ENCODE results near the gene TRIO. TPM values are rescaled to one million over a fixed set of nuclear protein-coding genes. Genes with fewer than 3 reads are reported as not detected.

The TRIO gene
- total RNA-seq, 1 experiment from 2014 or later: 68.4 TPM

- H4K20me1 ChIP-seq (ENCODE audit: insufficient read depth): 0 out of 2 replicates have a peak, but pooled peaks cover 3% of the 10 kb centered on the region
- no TSS peak for BruUV-seq (replicated peaks)
- no peaks in the 10 kb centered on the region for H3K27me3 ChIP-seq (ENCODE audit: insufficient read depth, low read length)
- CTCF ChIA-PET: no interaction called here
- no peak overlapping the region for H3K27ac ChIP-seq (ENCODE audit: low read depth, low read length)
- peaks cover 0 to 5% of the 10 kb centered on the region in 2 experiments; a peak in 1 of 4 replicates for H3K36me3 ChIP-seq (ENCODE audit: control insufficient read depth in 1 of 2, insufficient read depth in 2 of 2, low read length in 2 of 2)
- RAD21 ChIA-PET (ENCODE audit: low non-redundant PET in 1 of 2, low total read pairs in 2 of 2, uncharacterized antibody in 2 of 2, unreplicated experiment in 2 of 2): no interaction called here
- no peak for DNase-seq (ENCODE audit: low read depth, low spot score)
- TF ChIP-seq SRF (IDR thresholded peaks at IDR 0.05; ENCODE audit: low read depth) (no peak), SP1 (IDR thresholded peaks at IDR 0.05; ENCODE audit: low read depth) (no peak), EZH2phosphoT487 (IDR thresholded peaks at IDR 0.05; ENCODE audit: borderline replicate concordance) (no peak), JUND (IDR thresholded peaks at IDR 0.05) (no peak), ELF1 (IDR thresholded peaks at IDR 0.05; ENCODE audit: borderline replicate concordance, low read depth) (no peak), RAD21 (IDR thresholded peaks at IDR 0.05; ENCODE audit: low read depth) (no peak), POLR2AphosphoS5 (IDR thresholded peaks at IDR 0.05; ENCODE audit: low read depth, low read length) (no peak), CEBPB (IDR thresholded peaks at IDR 0.05; ENCODE audit: low read depth) (no peak)
- TF ChIP-seq, protein P1, sequence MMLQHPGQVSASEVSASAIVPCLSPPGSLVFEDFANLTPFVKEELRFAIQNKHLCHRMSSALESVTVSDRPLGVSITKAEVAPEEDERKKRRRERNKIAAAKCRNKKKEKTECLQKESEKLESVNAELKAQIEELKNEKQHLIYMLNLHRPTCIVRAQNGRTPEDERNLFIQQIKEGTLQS (IDR thresholded peaks at IDR 0.05): no peak
- no peaks in the 10 kb centered on the region for H3K9me2 ChIP-seq (ENCODE audit: insufficient read depth)
- intact Hi-C loops (cut with micrococcal nuclease): no loop called here
- peaks cover 17% of the 10 kb centered on the region for H3K79me2 ChIP-seq (ENCODE audit: insufficient read depth, low read length)
- H3K9me3 ChIP-seq (ENCODE audit: control insufficient read depth in 1 of 2, insufficient read depth in 1 of 2, low read depth in 1 of 2, low read length in 2 of 2): no peaks in the 10 kb centered on the region
- POLR2A ChIA-PET: no interaction called here
- H3K9ac ChIP-seq (ENCODE audit: low read length): no peak overlapping the region
- no peaks in the 10 kb centered on the region for H3K4me1 ChIP-seq (ENCODE audit: control insufficient read depth in 1 of 2, insufficient read depth in 2 of 2, low read length in 2 of 2)
- no peak overlapping the region for H3K4me3 ChIP-seq (replicated peaks in 1 of 2; ENCODE audit: low read depth in 1 of 2, low read length in 2 of 2)
- no peak for ATAC-seq
- no peak overlapping the region for H3K4me2 ChIP-seq (ENCODE audit: low read length)
- H2AFZ ChIP-seq (ENCODE audit: low read depth, low read length, poor library complexity, severe bottlenecking): no peak overlapping the region
Observed at GRCh38 chr5:14349029-14349428, 205.9 kb downstream of the TRIO start.

DNA sequence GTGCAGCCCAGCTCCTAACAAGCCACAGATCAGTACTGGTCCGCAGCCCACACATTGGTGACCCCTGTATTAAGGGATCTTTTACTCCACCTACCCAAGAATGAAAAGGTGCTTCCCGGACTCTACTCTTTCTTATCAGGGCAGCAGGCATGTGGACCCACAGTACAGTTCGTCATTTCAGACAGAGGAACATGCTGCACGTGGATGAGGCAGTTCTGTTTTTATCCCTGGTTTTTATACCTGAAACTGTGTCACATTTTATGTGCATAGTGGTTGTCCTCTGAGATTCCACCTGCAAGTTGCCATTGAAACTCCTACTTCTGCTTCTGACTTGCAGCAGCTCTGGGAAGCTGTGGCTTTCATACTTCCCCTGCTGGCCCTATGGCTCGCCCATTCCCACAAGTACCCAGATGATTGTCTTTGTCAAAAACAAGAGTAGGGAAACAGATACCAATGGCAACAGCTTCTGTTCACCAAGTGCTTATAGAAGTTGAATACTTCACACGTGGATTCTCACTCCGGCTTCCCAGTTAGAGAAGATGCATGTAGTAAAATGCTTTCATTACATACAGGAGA lies 208.0 kb downstream of the TRIO start:
- Histone ChIP-seq H2AFZ (ENCODE audit: low read depth, low read length, poor library complexity, severe bottlenecking) (no peak overlapping the region), H3K4me1 (ENCODE audit: control insufficient read depth in 1 of 2, insufficient read depth in 2 of 2, low read length in 2 of 2) (no peaks in the 10 kb centered on the region), H3K4me3 (replicated peaks in 1 of 2; ENCODE audit: low read depth in 1 of 2, low read length in 2 of 2) (no peak overlapping the region), H3K27me3 (ENCODE audit: insufficient read depth, low read length) (no peaks in the 10 kb centered on the region), H4K20me1 (ENCODE audit: insufficient read depth) (0 out of 2 replicates have a peak, but pooled peaks cover 3% of the 10 kb centered on the region), H3K4me2 (ENCODE audit: low read length) (no peak overlapping the region), H3K79me2 (ENCODE audit: insufficient read depth, low read length) (peaks cover 29% of the 10 kb centered on the region), H3K9me2 (ENCODE audit: insufficient read depth) (no peaks in the 10 kb centered on the region), H3K9me3 (ENCODE audit: control insufficient read depth in 1 of 2, insufficient read depth in 1 of 2, low read depth in 1 of 2, low read length in 2 of 2) (no peaks in the 10 kb centered on the region), H3K36me3 (ENCODE audit: control insufficient read depth in 1 of 2, insufficient read depth in 2 of 2, low read length in 2 of 2) (peaks cover 0 to 4% of the 10 kb centered on the region in 2 experiments; a peak in 1 of 4 replicates), H3K9ac (ENCODE audit: low read length) (no peak overlapping the region), H3K27ac (ENCODE audit: low read depth, low read length) (no peak overlapping the region)
- no peak for DNase-seq (ENCODE audit: low read depth, low spot score)
- intact Hi-C loops (cut with micrococcal nuclease): no loop called here
- ChIA-PET CTCF (interaction anchor here (1.0 to 1.8 kb wide), 10 partner anchors 13 to 298 kb away, joined by 3 to 60 read pairs (median 4); no protein-coding TSS in a partner anchor), POLR2A (interaction anchor here (0.8 kb wide), 1 partner anchor 13 kb away, joined by 3 read pairs; no protein-coding TSS in a partner anchor), RAD21 (ENCODE audit: low non-redundant PET in 1 of 2, low total read pairs in 2 of 2, uncharacterized antibody in 2 of 2, unreplicated experiment in 2 of 2) (interaction anchor here (1.2 to 1.4 kb wide), 2 partner anchors 297 kb away, joined by 5 to 7 read pairs; no protein-coding TSS in a partner anchor)
- no TSS peak for BruUV-seq (replicated peaks)
- no peak for ATAC-seq
- TF ChIP-seq ELF1 (IDR thresholded peaks at IDR 0.05; ENCODE audit: borderline replicate concordance, low read depth): no peak
- TF ChIP-seq, protein P2, sequence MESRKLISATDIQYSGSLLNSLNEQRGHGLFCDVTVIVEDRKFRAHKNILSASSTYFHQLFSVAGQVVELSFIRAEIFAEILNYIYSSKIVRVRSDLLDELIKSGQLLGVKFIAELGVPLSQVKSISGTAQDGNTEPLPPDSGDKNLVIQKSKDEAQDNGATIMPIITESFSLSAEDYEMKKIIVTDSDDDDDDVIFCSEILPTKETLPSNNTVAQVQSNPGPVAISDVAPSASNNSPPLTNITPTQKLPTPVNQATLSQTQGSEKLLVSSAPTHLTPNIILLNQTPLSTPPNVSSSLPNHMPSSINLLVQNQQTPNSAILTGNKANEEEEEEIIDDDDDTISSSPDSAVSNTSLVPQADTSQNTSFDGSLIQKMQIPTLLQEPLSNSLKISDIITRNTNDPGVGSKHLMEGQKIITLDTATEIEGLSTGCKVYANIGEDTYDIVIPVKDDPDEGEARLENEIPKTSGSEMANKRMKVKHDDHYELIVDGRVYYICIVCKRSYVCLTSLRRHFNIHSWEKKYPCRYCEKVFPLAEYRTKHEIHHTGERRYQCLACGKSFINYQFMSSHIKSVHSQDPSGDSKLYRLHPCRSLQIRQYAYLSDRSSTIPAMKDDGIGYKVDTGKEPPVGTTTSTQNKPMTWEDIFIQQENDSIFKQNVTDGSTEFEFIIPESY (IDR thresholded peaks at IDR 0.05; ENCODE audit: extremely low read depth, insufficient replicate concordance, low read length): no peak
- no peak for TF ChIP-seq POLR2AphosphoS5 (IDR thresholded peaks at IDR 0.05; ENCODE audit: low read depth, low read length)
- no peak for TF ChIP-seq POLR2A (IDR thresholded peaks at IDR 0.05; ENCODE audit: borderline replicate concordance, extremely low read depth, insufficient read depth, insufficient read length)
- TF ChIP-seq EZH2 (IDR thresholded peaks at IDR 0.05): no peak
- no peak for TF ChIP-seq EGR1 (IDR thresholded peaks at IDR 0.05; ENCODE audit: low read depth)
- no peak for TF ChIP-seq SRF (IDR thresholded peaks at IDR 0.05; ENCODE audit: low read depth)
- TF ChIP-seq, protein P1 (IDR thresholded peaks at IDR 0.05): no peak
- TF ChIP-seq SIN3A (IDR thresholded peaks at IDR 0.05; ENCODE audit: low read depth): no peak
- TF ChIP-seq EZH2phosphoT487 (IDR thresholded peaks at IDR 0.05; ENCODE audit: borderline replicate concordance): no peak
- no peak for TF ChIP-seq RAD21 (IDR thresholded peaks at IDR 0.05; ENCODE audit: low read depth)
- TF ChIP-seq ZFX (IDR thresholded peaks at IDR 0.05): no peak
- no peak for TF ChIP-seq CBX3 (IDR thresholded peaks at IDR 0.05; ENCODE audit: low read depth)
- TF ChIP-seq CEBPB (IDR thresholded peaks at IDR 0.05; ENCODE audit: low read depth): no peak
- TF ChIP-seq, protein P3, sequence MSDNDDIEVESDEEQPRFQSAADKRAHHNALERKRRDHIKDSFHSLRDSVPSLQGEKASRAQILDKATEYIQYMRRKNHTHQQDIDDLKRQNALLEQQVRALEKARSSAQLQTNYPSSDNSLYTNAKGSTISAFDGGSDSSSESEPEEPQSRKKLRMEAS (IDR thresholded peaks at IDR 0.05): no peak

All from HCT116 (cell line).